Ovary (tissue), 3 donors: ENCODE data around the gene RBKS.

Experiments
- EP300 ChIP-seq: sonication (generic); formaldehyde crosslinking; IDR thresholded peaks from one replicate; pipeline ENCODE4 v1.6.1; 2017; ENCODE audit warnings: antibody characterized with exemption
- TF ChIP-seq, protein P1 (sequence below), 3 donors: fragments of 450-650 bp in 2 of 3; fragments of 200-600 bp in 1 of 3; IDR thresholded peaks; one replicate each; pipeline versions ENCODE4 v1.5.1 to v1.8.0; 2016 to 2022; ENCODE audit warnings: antibody characterized with exemption in 3 of 3, mild to moderate bottlenecking in 1 of 3
- donor health status: DM: no; HTN: no; CAD: no.

DNA sequence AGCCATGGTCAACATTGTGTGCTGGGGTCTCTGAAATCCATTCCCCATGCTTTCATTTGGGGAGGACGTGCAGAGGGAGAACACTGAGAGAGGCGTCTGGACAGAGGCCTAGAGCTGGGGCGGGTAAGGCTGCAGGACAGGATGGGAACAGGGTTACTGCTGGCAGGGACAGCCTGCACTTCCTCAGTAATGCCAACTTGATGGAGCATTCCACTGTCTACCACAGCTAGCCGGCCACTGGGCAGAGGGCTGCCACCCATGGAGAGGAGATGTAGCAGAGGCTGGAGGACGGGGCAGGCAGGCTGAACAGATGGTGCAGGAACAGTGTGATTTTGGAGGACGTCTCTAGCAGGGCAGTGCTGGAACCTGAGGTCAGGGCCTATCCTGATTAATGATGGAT lies 89.3 kb downstream of the RBKS start:
- TF ChIP-seq, protein P1, sequence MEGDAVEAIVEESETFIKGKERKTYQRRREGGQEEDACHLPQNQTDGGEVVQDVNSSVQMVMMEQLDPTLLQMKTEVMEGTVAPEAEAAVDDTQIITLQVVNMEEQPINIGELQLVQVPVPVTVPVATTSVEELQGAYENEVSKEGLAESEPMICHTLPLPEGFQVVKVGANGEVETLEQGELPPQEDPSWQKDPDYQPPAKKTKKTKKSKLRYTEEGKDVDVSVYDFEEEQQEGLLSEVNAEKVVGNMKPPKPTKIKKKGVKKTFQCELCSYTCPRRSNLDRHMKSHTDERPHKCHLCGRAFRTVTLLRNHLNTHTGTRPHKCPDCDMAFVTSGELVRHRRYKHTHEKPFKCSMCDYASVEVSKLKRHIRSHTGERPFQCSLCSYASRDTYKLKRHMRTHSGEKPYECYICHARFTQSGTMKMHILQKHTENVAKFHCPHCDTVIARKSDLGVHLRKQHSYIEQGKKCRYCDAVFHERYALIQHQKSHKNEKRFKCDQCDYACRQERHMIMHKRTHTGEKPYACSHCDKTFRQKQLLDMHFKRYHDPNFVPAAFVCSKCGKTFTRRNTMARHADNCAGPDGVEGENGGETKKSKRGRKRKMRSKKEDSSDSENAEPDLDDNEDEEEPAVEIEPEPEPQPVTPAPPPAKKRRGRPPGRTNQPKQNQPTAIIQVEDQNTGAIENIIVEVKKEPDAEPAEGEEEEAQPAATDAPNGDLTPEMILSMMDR (IDR thresholded peaks at IDR 0.05) = no peak
- no peak for TF ChIP-seq EP300
